Duodenal mucosa (tissue), 2 donors: ENCODE data around the gene SDF2L1.

Source experiments
- H3K27ac ChIP-seq: one replicate; pipeline ENCODE4 v1.7.0; 2013; ENCODE audit warnings: low read depth, low read length
- H3K27me3 ChIP-seq, 2 donors: one replicate each; pipeline ENCODE4 v1.7.0; 2013; ENCODE audit warnings: low read length in 2 of 2, control low read depth in 1 of 2; ENCODE audit not compliant: insufficient read depth in 2 of 2, control insufficient read depth in 1 of 2
- H3K36me3 ChIP-seq, 2 donors: one replicate each; pipeline ENCODE4 v1.7.0; 2013; ENCODE audit warnings: low read length in 2 of 2, control low read depth in 1 of 2; ENCODE audit not compliant: insufficient read depth in 2 of 2, control insufficient read depth in 1 of 2
- H3K4me1 ChIP-seq, 2 donors: one replicate each; pipeline ENCODE4 v1.7.0; 2013; ENCODE audit warnings: low read length in 2 of 2, control low read depth in 1 of 2; ENCODE audit not compliant: insufficient read depth in 2 of 2, control insufficient read depth in 1 of 2
- H3K4me3 ChIP-seq, 2 donors: one replicate each; pipeline ENCODE4 v1.7.0; 2013; ENCODE audit warnings: low read length in 2 of 2, low read depth in 1 of 2
- H3K9ac ChIP-seq, 2 donors: one replicate each; pipeline ENCODE4 v1.7.0; 2013; ENCODE audit warnings: low read length in 2 of 2, low read depth in 1 of 2
- H3K9me3 ChIP-seq, 2 donors: one replicate each; pipeline ENCODE4 v1.7.0; 2013; ENCODE audit warnings: low read length in 2 of 2, control low read depth in 1 of 2; ENCODE audit not compliant: control insufficient read depth in 1 of 2

Gene SDF2L1

DNA sequence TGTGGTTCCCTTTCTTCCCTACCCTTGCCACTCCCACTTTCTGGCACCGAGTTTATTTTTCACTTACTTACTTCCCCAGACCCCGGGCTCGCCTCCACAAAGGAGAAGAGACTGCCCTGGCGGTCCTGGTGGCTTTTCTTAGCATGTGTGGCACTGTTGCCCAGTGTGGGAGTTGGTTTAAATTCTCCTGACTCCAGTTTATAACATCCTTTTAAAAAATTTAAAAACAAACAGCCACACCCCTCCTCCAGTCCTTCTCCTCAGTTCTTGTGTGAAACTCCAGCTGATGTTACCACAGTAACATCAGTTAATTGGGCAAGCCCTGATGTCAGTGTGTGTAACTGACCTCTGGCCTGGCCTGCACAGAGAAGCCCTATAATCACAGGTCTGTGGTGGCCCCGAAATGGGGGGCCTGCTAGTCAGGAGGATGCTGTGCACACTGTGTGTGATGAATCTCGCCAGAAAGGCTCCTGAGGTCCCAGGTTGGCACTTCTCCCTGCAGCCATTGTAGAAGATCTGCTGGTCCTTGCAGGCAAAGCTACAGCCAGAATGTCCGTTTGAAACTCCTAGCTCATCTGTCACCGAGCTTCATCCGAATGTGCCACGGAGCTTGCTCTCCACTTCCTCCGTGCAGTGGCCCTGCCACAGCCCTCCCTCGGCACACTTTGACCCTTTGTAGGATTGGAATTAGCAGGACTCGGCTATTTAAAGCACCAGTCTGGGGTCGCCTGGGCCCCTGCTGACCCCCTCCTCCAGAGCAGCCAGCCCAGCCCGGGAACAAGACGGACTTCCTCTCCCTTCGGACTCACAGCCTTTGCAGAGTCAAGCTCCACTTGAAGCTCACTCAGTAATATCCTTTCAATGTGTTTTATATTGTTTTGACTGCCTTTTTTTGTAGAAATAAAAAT lies 19.8 kb upstream of the SDF2L1 start:
- H3K4me1 ChIP-seq, result peaks cover 3 to 16% of the 10 kb centered on the region in 2 donors
- H3K9ac ChIP-seq, result no peak overlapping the region
- H3K9me3 ChIP-seq, result no peaks in the 10 kb centered on the region
- H3K27me3 ChIP-seq, result no peaks in the 10 kb centered on the region
- no peak overlapping the region for H3K4me3 ChIP-seq
- no peak overlapping the region for H3K27ac ChIP-seq
- H3K36me3 ChIP-seq, result peaks cover 8 to 39% of the 10 kb centered on the region in 2 donors

DNA sequence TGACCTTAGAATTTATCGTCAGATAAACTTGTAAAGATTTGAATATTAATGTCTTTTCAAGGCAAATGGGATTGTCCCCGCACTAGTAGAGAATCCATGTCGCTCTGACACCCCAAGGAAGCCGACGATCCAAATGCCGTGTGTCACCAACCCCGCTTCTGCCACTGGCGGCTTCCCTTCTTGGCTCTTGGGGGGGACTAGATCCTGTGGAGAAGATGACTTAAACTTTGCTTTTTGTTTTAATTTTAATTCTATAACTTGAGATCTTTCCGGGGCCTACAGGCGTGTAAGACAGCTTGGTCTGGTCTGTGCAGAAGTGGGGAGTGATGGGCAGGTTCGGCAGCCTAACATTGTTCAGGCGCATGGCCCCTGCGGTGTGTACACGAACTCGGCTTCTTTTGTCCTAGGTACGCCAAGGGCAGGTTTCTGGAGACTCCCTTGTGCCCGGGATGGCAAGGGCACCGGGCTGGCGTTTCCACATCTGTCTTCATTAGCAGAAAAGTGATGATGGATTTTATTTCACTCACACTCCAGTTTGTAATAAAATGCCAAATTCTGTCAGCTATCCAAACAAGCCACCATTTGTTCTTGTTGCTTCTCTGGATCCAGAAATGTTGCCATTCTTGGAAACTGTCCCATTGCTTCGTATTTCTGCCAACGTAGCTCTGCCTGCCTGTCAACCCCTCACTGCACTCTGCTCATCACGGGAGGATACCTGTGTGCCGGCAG lies 19.0 kb upstream of the SDF2L1 start:
- no peak overlapping the region for H3K9ac ChIP-seq

DNA sequence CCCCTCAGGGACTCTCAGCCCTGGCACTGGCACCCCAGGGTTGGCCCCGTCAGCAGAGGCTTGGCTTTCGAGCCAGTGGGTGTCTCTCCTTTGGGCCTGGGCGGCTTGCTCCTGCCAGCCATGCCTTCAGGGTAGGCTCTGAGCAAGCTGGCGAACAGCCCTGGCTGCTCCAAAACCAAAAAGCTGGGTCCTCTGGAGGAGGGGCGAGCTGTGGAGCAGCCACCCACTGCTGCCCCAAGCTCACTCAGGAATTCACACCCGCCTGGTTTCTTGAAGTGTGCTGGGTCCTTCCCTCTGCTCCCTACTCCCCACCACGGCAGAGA lies 18.5 kb upstream of the SDF2L1 start:
- no peak overlapping the region for H3K4me3 ChIP-seq
- no peak overlapping the region for H3K9ac ChIP-seq
- H3K27ac ChIP-seq, result no peak overlapping the region
- H3K9me3 ChIP-seq, result no peaks in the 10 kb centered on the region
- H3K36me3 ChIP-seq, result peaks cover 12 to 47% of the 10 kb centered on the region in 2 donors
- H3K4me1 ChIP-seq, result peaks cover 10 to 22% of the 10 kb centered on the region in 2 donors
- no peaks in the 10 kb centered on the region for H3K27me3 ChIP-seq

More for the DNA sequence above, 19.0 kb upstream of the SDF2L1 start:
- no peak overlapping the region for H3K27ac ChIP-seq
- H3K9me3 ChIP-seq, result no peaks in the 10 kb centered on the region
- H3K36me3 ChIP-seq, result peaks cover 10 to 46% of the 10 kb centered on the region in 2 donors
- H3K27me3 ChIP-seq, result no peaks in the 10 kb centered on the region
- H3K4me1 ChIP-seq, result peaks cover 6 to 17% of the 10 kb centered on the region in 2 donors
- H3K4me3 ChIP-seq, result no peak overlapping the region

DNA sequence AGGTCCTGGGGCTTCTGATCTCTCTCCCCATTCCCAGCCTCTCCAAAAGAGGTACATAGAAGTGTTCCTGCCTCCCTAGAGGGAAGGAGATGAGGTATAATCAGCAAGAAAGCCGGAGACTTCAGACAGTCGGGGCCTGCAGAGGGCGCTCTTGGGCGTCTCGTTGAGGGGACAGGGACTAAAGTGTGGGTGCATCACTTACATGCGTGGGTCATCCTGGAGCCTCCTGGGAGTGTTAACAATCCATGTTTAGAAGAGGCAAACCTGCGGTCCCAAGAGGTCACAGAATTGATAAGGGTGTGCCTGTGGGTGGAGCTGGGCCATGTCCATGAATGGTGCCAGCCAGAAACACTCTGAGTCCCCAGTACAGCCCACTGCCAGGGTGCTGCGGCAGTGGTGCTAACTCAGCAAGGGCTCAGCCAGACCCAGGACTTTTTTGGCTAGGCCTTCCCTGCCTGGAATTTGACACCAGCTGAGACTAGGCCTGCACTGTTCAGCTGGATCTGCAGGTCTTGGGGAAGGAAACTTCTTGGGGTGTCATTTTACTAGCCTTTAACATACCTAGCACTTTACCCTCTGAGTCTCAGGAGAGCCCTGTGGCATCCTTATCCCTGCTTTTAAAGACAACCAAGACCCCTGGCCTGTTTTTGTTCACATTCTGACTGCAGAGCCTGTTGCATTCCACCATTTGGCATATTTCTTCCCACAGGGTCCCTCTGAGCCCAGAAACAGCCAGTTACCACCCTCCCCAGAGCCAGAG lies 17.8 kb upstream of the SDF2L1 start:
- Histone ChIP-seq H3K4me3 (no peak overlapping the region), H3K9me3 (no peaks in the 10 kb centered on the region), H3K4me1 (peaks cover 14 to 22% of the 10 kb centered on the region in 2 donors), H3K27ac (no peak overlapping the region), H3K9ac (no peak overlapping the region), H3K27me3 (no peaks in the 10 kb centered on the region), H3K36me3 (peaks cover 12 to 42% of the 10 kb centered on the region in 2 donors)

DNA sequence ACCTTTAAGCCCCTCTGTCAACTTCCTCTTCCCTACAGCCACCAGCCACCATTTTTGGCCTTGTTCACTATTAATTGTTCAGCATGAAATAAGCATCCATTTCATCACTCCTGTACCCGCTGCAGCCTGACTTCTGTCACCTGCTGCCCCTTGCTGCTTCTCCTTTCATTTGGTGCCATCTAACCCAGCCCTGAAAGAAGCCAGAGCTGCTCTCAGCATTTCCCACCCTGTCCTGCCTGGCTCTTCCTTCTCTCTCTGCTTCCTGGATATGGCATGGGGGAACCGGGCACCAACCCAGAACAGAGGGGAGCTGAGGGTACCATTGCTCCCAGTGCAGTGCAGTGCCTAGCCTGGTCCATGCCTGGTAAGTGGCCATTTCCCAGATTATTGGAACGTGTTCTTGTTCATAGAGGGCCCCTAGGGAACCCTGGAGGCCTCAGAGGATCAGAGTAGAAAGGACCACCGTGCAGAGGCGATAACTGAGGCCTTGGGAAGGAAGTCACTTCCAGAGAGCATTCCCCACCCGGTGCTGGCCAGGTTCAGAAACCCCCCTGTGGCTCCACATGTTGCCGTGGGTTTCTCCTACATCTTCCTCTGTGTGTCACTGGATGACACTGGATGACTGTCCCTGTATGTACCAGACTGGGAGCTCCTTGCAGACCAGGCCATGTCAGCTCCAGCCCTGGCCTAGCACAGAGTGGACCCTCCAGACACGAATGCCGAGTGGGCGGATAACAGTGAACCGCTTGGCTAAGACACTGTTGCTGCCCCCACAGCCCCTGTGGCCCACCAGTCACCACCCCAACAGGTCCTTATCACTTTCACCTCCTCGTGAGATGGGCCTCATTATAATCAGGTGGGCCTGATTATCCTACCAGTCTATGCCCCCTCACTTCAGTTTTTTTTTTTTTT lies 17.0 kb upstream of the SDF2L1 start:
- Histone ChIP-seq H3K36me3 (peaks cover 12 to 37% of the 10 kb centered on the region in 2 donors), H3K4me1 (peaks cover 15 to 22% of the 10 kb centered on the region in 2 donors), H3K9me3 (no peaks in the 10 kb centered on the region), H3K27me3 (no peaks in the 10 kb centered on the region), H3K9ac (no peak overlapping the region), H3K4me3 (no peak overlapping the region), H3K27ac (no peak overlapping the region)

DNA sequence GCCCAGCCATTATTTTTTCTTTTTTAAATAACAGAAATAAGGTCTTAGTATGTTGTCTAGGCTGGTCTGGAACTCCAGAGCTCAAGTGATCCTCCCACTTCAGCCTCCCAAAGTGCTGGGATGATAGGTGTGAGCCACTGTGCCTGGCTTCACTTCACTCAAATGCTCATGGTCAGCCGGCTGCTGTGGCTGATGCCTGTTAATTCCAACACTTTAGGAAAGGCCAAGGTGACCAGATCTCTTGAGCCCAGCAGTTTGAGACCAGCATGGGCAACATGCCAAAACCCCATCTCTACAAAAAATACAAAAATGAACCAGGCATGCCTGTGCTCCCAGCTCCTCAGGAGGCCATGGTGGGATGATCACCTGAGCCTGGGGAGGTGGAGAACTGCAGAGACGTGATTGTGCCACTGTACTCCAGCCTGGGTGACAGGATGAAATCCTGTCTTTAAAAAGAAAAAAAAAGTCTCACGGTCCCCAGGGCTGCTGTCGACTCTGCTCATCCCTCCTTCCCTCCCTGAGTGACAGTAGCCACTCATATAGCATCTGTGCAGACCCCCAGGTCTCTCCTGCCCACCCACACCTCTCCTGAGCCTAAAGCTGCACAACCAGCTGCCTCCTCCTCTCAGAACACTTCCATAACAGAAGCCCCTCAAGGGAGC lies 15.9 kb upstream of the SDF2L1 start:
- no peak overlapping the region for H3K27ac ChIP-seq

DNA sequence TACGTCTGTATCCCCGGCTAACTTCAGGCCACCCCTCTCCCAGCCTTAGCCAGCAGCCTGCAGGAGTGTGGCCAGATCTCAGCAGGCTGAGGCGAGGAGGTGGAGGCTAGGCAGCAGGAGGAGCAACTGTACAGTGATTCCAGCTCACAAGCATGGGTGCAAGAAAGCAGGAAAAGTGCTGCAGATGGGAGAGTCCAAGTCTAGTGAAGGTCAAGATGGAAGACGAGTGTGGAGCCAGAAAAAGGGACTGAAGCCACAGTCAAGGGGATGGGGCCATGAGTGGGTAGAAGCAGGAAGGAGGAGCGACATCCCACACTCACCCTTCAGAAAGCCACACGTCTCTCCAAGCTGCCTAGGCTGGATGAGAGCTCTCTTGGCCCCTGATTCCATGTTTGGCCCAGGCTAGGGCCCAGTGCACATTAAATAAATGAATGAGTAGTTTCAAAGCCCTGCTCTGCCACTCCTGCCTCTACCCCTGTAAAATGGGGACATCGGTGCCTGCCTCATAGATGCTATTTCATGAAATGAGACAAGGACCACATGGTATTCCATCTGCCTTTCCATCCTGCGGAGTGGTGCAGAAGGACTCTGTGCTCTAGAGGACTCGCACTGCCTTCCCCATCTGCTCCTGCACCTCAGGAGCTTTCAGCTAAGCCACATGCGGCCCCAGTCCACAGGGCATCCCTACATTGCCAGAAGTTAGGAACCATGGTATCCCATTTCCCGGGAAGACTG lies 15.2 kb upstream of the SDF2L1 start:
- no peaks in the 10 kb centered on the region for H3K27me3 ChIP-seq
- no peak overlapping the region for H3K9ac ChIP-seq
- H3K27ac ChIP-seq, result no peak overlapping the region
- H3K36me3 ChIP-seq, result peaks cover 12 to 31% of the 10 kb centered on the region in 2 donors
- peaks cover 15 to 20% of the 10 kb centered on the region in 2 donors for H3K4me1 ChIP-seq
- H3K9me3 ChIP-seq, result no peaks in the 10 kb centered on the region
- H3K4me3 ChIP-seq, result no peak overlapping the region

More for the DNA sequence above, 15.9 kb upstream of the SDF2L1 start:
- no peaks in the 10 kb centered on the region for H3K27me3 ChIP-seq
- no peaks in the 10 kb centered on the region for H3K9me3 ChIP-seq
- no peak overlapping the region for H3K4me3 ChIP-seq
- H3K9ac ChIP-seq, result no peak overlapping the region
- peaks cover 12 to 31% of the 10 kb centered on the region in 2 donors for H3K36me3 ChIP-seq
- peaks cover 15 to 22% of the 10 kb centered on the region in 2 donors for H3K4me1 ChIP-seq

DNA sequence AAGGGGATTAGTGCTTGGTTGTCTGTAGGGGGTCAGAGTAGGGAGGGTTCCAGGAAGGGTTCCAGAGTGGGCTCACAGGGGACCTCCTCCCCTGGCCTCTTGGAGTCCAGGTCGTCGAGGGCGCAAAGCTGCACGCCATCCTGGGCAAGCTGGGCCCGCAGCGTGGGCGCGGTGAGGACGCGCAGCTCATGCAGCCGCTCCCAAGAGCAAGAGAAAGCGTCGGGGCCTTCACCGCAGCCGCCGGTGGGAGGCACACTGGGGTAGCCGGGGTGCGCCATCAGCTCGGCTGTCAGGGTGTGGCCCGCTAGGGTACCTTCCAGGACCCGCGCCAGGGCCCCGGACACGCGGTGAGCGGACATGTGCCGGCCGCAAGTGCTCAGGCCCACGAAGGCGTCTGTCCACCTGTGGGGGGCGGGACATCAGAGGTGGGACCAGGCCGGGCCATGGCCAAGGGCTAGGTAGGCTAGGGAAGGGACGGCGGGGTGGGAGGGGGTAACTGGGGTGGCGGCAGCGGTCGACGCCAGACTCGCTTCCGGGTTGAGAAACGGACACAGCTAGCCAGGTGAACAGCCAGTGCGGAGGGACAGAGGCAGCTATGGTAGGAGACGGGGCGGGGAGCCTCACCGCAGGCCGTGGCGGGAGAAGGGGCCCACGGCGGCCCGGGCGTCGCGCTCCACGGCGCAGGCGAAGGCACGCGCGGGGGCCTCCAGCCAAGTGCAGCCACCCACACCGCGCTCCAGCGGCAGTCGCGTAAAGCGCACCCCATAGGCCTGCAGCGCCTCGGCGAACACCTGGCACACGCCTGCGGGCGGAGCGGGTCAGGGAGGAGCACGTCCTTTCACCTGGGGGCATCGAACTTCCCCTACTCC lies 13.5 kb upstream of the SDF2L1 start:
- Histone ChIP-seq H3K27me3 (no peaks in the 10 kb centered on the region), H3K36me3 (peaks cover 4 to 16% of the 10 kb centered on the region in 2 donors), H3K4me3 (peak overlapping the region; percentile 77 to 94), H3K4me1 (peaks cover 12 to 16% of the 10 kb centered on the region in 2 donors), H3K9ac (peak overlapping the region in 1 of 2 donors; percentile 79), H3K9me3 (no peaks in the 10 kb centered on the region), H3K27ac (peak overlapping the region; percentile 10)
